KOPT-K1 (cell line): ENCODE data around the gene PNKD.

Experiments used
- H3K27ac ChIP-seq: fragments of 200-600 bp; sonication (generic); 2 replicates; pipeline ENCODE4 v1.5.1; 2016; ENCODE audit warnings: antibody characterized with exemption, mild to moderate bottlenecking, low read depth, low read length; ENCODE audit not compliant: poor library complexity, severe bottlenecking
- H3K36me3 ChIP-seq: fragments of 200-600 bp; sonication (generic); 2 replicates; pipeline ENCODE4 v1.5.1; 2017; ENCODE audit warnings: antibody characterized with exemption, mild to moderate bottlenecking, low read length, moderate library complexity; ENCODE audit not compliant: insufficient read depth
- H3K9me3 ChIP-seq: fragments of 200-600 bp; sonication (generic); 2 replicates; pipeline ENCODE4 v1.5.1; 2017; ENCODE audit warnings: antibody characterized with exemption, low read length, mild to moderate bottlenecking; ENCODE audit not compliant: insufficient read depth, poor library complexity, severe bottlenecking

PNKD gene

DNA sequence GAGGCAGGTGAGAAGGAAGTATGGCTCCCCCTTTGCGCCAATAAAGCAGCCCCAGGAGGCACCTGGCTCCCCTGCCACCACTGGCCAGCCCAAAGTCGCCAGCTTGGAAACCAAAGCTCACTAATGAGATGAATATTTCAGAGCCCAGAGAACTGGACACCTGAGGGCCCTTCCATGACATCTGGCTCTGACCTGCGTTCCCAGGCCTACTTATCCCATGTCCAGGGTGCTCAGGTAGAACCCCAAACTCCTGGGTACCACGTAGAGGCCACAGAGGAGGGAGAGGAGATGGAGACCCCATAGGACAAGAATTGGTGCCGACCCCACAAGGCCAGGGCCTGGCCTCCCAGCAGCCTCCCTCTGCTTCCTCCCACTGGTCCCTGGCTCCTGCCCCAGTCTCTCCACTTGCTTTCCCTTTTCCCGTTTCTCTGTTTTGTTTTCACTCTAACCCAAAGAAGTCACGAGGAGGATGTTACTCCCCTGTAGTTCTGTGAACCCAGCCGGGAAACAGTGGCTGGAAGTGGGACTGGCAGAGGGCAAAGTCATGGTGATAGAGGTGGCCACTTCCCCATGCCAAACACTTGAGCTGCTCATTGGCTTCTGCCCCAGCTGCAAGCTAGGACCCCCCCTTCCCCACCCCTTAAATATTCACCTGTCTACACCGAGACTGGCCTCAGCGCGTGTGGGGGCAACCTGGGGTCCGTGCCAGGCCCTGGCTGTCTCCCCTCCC, 21.2 kb downstream of the PNKD start:
- no peaks in the 10 kb centered on the region for H3K36me3 ChIP-seq
- no peaks in the 10 kb centered on the region for H3K9me3 ChIP-seq
- H3K27ac ChIP-seq: peak overlapping the region; percentile 46

DNA sequence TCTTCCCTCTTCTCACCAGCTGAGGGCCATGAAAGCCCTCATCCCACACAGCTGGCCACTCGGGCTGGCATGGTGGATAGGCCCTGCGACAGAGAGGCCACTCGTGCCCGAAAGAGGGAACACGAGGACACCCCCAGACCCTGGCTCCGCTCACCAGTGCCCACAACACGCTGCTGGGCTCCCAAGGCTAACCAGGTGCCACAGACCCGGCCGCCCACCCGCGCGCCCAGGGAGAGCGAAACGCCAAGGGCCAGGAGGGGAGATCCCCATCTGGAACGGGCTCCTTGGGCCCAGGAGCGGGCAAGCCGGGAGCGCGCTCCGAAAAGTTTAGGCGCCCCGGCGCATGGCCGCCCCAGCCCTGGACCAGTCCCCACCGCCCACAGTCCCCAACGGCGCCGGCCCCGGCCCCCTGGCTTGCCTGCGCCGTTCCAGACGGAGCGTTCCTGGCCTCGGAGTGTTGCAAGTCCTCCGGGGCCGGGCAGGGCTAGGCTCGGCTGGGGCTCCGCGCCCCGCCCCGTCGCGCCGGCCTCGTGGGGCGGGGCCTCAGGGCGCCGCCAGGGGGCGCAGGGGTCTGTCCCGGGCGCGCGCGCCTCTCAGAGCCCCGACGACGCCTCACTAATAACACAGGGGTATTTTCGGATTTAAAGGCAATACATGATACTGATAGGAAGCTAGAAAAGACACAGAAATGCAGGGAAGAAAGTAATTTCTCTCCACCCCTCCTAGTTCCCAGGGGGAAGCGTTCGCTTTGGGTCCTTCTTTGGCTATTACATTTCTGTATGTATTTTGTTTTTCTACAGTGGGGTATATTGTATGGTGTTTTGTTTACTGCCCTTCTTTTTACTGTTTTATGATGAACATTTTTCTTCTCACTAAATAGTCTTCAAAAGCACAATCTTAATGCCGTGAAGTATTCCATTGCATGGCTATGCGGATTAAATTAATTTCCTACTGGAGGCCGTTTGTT, 22.0 kb downstream of the PNKD start, which contains the start of gene TMBIM1:
TMBIM1 (minus strand) TSS at position 456 of the 967 bp plus-strand sequence. CDS start 10,362 bp downstream, outside the sequence.
- H3K36me3 ChIP-seq: no peaks in the 10 kb centered on the region
- H3K27ac ChIP-seq: peak within 1 kb of the TSS; percentile 46
- H3K9me3 ChIP-seq: no peaks in the 10 kb centered on the region

- Histone ChIP-seq H3K36me3 (no peaks in the 10 kb centered on the region), H3K27ac (no peak overlapping the region), H3K9me3 (no peaks in the 10 kb centered on the region)
These were observed 23.6 kb downstream of the PNKD start for GRCh38 chr2:218293715-218294429.

GRCh38 chr2:218294430-218295022, 24.2 kb downstream of the PNKD start:
- Histone ChIP-seq H3K27ac (no peak overlapping the region), H3K9me3 (no peaks in the 10 kb centered on the region), H3K36me3 (no peaks in the 10 kb centered on the region)

GRCh38 chr2:218295029-218295428, 24.7 kb downstream of the PNKD start:
- Histone ChIP-seq H3K27ac (no peak overlapping the region), H3K9me3 (no peaks in the 10 kb centered on the region), H3K36me3 (no peaks in the 10 kb centered on the region)

GRCh38 chr2:218296200-218296599, 25.9 kb downstream of the PNKD start:
- no peaks in the 10 kb centered on the region for H3K36me3 ChIP-seq
- no peaks in the 10 kb centered on the region for H3K9me3 ChIP-seq
- H3K27ac ChIP-seq: no peak overlapping the region

DNA sequence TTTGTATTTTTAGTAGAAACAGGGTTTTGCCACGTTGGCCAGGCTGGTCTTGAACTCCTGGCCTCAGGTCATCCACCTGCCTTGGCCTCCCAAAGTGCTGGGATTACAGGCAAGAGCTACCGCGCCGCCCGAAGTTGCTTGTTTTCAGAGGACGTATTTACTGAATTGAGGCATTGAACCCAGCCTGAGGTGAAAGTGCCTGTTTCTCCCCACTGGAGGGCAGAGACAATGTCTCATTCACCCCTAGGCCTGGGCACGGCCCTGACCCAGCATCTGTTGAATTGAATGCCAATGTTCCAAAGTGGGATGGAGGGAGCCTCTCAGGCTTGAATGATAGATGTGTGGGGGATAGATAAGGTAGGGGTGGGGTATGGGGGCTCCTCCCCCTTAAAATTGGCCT, 26.5 kb downstream of the PNKD start:
- Histone ChIP-seq H3K27ac (no peak overlapping the region), H3K36me3 (no peaks in the 10 kb centered on the region), H3K9me3 (no peaks in the 10 kb centered on the region)

- Histone ChIP-seq H3K27ac (no peak overlapping the region), H3K36me3 (no peaks in the 10 kb centered on the region), H3K9me3 (no peaks in the 10 kb centered on the region)
These were observed 28.1 kb downstream of the PNKD start for GRCh38 chr2:218298314-218298875.

- no peaks in the 10 kb centered on the region for H3K36me3 ChIP-seq
- no peaks in the 10 kb centered on the region for H3K9me3 ChIP-seq
- no peak overlapping the region for H3K27ac ChIP-seq
These were observed 29.8 kb downstream of the PNKD start for GRCh38 chr2:218300141-218300540.

- H3K9me3 ChIP-seq: no peaks in the 10 kb centered on the region
- no peaks in the 10 kb centered on the region for H3K36me3 ChIP-seq
- peak overlapping the region; percentile 37 for H3K27ac ChIP-seq
These were observed 31.0 kb downstream of the PNKD start for GRCh38 chr2:218301176-218301819.

- H3K27ac ChIP-seq: no peak overlapping the region
- H3K9me3 ChIP-seq: no peaks in the 10 kb centered on the region
- no peaks in the 10 kb centered on the region for H3K36me3 ChIP-seq
These were observed 35.1 kb downstream of the PNKD start for GRCh38 chr2:218305383-218305782.

DNA sequence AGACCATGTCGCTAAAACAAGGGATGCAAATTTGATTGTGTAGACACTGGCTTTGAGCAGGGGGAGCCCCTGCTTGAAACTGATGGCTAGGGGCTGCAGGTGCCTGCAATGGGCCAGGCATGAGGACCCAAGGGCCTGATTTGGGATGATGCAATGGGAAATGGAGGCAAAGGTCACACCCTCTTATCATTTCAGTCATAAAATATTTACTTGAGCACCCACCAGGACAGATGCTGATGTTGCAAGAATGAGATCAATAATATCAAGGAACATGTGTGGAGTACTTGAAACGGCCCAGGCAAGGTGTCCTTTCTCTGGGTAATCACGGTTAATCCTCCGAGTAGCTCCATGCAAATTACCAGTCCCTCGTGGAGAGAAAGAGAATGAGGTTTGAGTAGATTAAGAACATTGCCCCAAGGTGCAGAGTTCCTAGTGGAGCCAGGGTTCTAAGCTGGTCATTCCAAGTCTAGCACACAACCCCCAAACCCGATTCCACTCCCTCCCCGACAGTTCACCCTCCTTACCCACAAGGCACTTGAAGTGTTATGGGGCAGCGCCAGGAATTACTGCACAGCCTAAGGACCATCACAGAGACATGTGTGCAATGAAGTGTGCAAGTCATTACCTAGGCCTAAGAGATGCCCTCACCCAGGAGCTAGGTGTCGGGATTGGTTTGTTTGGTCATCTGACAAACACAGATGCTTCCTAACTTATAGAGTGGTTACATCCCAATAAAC, 36.0 kb downstream of the PNKD start:
- Histone ChIP-seq H3K36me3 (no peaks in the 10 kb centered on the region), H3K9me3 (no peaks in the 10 kb centered on the region), H3K27ac (no peak overlapping the region)

- Histone ChIP-seq H3K27ac (no peak overlapping the region), H3K36me3 (no peaks in the 10 kb centered on the region)
These were observed 37.2 kb downstream of the PNKD start for GRCh38 chr2:218307415-218308090.

More at GRCh38 chr2:218307415-218308090, 37.2 kb downstream of the PNKD start:
- no peaks in the 10 kb centered on the region for H3K9me3 ChIP-seq
